Activated effector memory CD4-positive, alpha-beta T cell treated with Interleukin-2 at 50 U/mL for 16 hours (primary cell): ENCODE results near the gene RSPH10B2.
A peak's percentile ranks its signal among the peaks of the same experiment; 100 is the strongest.
"Not testable (repeated sequence)": the region's sequence is repeated elsewhere in the genome, so short reads cannot be mapped to it uniquely, and the experiment has no call there.

Source experiments
- DNase-seq: peaks from one replicate; pipeline ENCODE4 v3.0.0-alpha.2; 2020

RSPH10B2 gene

GRCh38 chr7:6792113-6792872, 38.4 kb downstream of the RSPH10B2 start:
- DNase-seq: not testable (repeated sequence)

DNA sequence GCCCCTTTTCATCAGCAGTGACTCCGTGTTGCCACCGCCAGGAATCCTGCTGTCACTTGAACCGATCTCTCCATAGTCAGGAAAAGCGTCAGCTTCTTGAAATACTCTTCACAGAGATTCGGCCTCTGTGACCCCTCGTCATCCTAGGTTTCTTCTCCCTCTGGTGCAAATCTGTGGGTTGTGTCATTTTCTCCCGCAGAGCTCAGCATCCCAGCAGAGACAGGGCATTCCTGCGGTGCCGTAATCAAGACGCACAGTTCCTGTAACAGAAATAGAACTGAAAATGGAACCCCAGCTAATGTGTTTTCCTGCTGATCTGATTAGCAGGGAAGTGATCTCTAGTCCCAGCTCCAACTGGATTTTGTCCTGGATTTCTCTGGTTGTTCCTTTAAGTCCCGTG, 40.4 kb downstream of the RSPH10B2 start:
- DNase-seq: not testable (repeated sequence)

- DNase-seq: not testable (repeated sequence)
Observed at GRCh38 chr7:6797218-6797617, 43.3 kb downstream of the RSPH10B2 start.

GRCh38 chr7:6798047-6798446, 44.1 kb downstream of the RSPH10B2 start:
- DNase-seq: not testable (repeated sequence)

DNA sequence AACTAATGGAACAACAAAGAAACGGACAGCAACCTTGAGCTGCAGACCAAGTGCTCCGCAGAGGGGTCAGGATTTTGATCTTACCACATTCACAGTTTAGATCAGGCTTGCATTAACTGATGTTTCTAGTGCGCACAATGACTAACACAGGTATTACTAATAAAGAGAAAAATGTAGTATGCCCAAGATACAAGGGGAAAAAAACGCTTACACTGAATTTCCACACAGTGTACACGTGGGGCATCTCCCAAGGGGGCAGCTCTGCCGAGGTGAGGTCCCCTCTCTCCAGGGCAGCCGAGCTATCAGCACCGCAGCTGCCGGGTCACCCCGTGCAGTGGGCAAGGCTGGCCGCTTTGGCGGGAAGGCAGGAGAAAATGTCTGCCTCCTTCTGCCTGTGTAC, 46.0 kb downstream of the RSPH10B2 start:
- DNase-seq: not testable (repeated sequence)

- DNase-seq: not testable (repeated sequence)
Observed at GRCh38 chr7:6800331-6800730, 46.4 kb downstream of the RSPH10B2 start.

GRCh38 chr7:6807393-6807918, 53.6 kb downstream of the RSPH10B2 start:
- DNase-seq: not testable (repeated sequence)

DNA sequence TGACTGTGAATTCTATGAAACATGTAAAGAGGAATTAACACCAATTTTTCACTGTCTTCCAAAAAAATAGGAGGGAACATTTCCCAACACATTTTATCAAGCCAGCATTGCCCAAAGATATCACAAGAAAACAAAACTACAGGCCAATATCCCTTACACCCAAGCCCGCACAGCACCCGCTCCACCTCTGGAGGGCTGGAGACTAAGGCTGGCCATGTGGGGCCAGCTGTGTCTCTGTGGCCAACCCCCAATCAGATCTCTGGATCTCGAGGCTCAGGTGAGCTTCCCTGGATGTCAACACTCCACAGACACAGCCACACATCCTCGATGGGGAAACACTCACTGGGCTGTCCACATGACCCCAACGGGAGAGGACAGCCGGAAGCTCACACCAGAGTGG, 54.1 kb downstream of the RSPH10B2 start:
- DNase-seq: not testable (repeated sequence)

DNA sequence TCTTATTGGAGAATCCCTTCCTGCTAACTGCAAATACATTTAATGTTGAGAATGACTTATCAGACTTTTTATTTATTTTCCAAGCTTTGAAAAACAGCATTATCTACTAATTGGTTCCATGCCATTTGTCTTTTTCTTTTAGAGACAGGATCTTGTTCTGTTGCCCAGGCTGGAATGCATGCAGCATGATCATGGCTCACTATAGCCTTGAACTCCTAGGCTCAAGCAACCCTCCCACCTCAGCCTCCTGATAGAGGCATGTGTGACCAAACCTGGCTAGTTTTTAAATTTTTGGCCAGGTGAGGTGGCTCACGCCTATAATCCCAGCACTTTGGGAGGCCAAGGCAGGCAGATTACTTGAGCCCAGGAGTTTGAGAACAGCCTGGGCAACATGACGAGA, 59.1 kb downstream of the RSPH10B2 start:
- DNase-seq: not testable (repeated sequence)

GRCh38 chr7:6815470-6815869, 61.6 kb downstream of the RSPH10B2 start:
- not testable (repeated sequence) for DNase-seq

GRCh38 chr7:6821622-6822021, 67.7 kb downstream of the RSPH10B2 start:
- DNase-seq: not testable (repeated sequence)

GRCh38 chr7:6825236-6826125, 71.6 kb downstream of the RSPH10B2 start:
- not testable (repeated sequence) for DNase-seq

DNA sequence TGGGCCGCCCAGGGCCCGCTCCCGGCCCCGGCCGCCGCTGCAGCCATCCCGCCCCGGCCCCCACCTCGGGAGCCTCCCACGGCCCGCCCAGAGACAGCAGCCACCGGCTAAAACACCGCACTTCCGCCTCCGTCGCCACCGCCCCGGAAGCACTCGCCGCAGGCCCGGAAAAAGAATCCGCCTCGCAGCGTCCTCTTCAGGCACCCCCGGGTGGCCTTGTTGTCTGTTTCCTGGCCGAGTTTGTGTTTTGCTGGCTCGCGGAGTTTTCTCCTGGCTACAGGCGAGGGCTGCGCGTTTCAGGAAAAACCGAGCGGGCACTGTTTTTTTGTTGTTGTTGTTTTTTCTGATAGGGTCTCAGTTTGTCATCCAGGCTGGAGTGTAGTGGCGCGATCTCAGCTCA, 72.2 kb downstream of the RSPH10B2 start, which contains the start of gene CCZ1B:
Gene CCZ1B (minus strand): TSS at position 125 of the 400 bp plus-strand sequence. CDS start 78 bp downstream, at position 47.
- DNase-seq: peak; percentile 92

GRCh38 chr7:6827180-6827579, 73.3 kb downstream of the RSPH10B2 start:
- DNase-seq: not testable (repeated sequence)

- not testable (repeated sequence) for DNase-seq
Observed at GRCh38 chr7:6829616-6830015, 75.7 kb downstream of the RSPH10B2 start.

DNA sequence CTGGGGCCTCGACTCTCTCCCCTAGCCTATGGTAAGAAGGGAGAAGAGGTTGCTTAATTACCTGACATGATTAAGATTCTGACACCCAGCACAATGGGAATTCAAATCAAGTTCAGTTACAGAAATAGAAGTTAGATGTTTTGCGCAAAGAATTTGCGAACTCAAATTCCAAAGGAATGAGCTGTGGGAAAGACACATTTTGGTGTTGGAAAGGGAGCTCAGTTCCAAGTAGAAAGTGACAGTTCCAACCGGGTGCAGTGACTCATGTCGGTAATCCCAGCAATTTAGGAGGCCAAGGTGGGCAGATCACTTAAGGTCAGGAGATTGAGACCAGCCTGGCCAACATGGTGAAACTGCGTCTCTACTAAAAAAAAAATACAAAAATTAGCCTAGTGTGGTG, 76.1 kb downstream of the RSPH10B2 start:
- not testable (repeated sequence) for DNase-seq

- DNase-seq: no peak
Observed at GRCh38 chr7:6831018-6831725, 77.3 kb downstream of the RSPH10B2 start.

DNA sequence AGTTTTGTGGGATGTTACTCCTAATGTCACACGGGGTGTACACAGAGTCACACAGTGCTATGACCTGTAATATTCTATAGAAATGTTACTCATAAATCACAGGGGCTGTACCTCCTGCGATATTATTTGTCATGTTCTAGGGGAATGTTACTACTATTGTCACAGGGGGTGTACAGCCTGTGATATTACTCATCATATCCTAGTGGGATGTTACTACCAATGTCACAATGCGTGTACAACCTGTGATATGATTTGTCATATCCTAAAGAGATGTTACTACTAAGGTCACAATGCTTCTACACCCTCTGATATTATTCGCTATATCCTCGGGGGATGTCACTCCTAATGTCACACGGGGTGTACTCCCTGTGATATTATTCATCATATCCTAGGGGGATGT, 79.7 kb downstream of the RSPH10B2 start:
- DNase-seq: no peak

GRCh38 chr7:6835521-6835920, 81.6 kb downstream of the RSPH10B2 start:
- DNase-seq: not testable (repeated sequence)

- DNase-seq: not testable (repeated sequence)
Observed at GRCh38 chr7:6837081-6837480, 83.2 kb downstream of the RSPH10B2 start.

GRCh38 chr7:6842278-6842921, 88.5 kb downstream of the RSPH10B2 start:
- not testable (repeated sequence) for DNase-seq

- DNase-seq: not testable (repeated sequence)
Observed at GRCh38 chr7:6843092-6843491, 89.2 kb downstream of the RSPH10B2 start.
